Stimulated activated CD8-positive, alpha-beta memory T cell treated with anti-CD3 and anti-CD28 coated beads, Interleukin-7, amount 100 ng/mL, for 1 hour (primary cell): ENCODE results near the gene DPH1.

Source experiments
- DNase-seq, 2 donors: peaks; one replicate each; pipeline ENCODE4 v3.0.0-alpha.2; 2020; ENCODE audit warnings: low read depth in 2 of 2

Gene DPH1

DNA sequence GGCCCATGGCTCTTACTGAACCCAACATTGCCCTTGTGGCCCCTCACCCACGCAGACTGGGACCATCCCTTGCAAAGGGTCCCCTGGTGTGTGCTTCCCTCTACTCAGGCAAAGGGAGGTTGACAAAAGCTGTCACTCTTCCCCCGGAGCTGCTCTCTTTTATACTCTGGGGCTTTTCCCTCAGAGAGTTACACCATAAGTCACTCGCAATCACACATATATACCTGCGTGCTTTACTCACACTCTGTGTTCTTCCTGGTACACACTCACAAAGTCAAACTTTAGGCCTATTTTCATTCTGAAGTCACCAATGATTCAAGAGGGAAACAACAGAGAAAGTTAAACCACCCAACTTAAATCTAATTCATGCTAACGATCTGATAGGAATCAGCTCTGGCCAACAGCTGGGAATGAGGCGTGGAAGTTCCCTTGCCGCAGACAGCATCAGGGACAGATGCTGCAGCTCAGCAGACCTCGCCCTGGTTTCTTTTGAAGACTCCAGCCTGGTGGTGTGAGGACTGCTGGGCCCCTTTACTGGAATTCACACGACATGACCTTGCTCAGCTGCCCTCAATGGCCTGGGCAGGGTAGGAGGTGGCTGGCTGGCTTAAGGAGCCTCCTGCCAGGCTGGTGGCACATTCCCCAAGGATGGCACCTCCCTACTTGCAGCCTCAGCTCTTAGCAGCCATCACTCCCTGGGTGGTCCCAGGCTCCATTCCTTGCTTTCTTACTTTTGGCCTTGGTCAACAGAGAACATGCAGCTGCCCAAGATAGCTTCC is 52.2 kb downstream of the DPH1 start:
- no peak for DNase-seq

DNA sequence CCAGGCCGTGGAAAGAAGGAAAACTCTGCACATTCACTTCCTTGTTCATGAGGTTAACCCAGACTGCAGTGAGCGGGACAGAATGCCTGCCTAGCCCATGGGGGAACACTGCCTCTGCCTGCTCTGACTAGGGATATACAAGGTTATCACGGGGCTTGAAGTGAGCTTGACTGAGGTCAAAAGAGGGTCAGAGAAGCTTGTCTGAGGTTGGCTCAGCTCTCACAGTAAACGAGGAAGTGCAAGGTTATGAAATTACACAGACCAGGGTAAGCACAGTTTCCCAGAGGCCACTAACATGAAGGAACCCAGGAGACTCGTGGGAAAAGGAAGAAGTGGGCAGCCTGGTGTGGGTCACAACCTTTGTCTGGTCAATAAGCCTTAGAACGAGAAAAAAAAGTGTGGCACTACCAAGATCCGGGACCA is 53.7 kb downstream of the DPH1 start:
- DNase-seq = no peak

DNA sequence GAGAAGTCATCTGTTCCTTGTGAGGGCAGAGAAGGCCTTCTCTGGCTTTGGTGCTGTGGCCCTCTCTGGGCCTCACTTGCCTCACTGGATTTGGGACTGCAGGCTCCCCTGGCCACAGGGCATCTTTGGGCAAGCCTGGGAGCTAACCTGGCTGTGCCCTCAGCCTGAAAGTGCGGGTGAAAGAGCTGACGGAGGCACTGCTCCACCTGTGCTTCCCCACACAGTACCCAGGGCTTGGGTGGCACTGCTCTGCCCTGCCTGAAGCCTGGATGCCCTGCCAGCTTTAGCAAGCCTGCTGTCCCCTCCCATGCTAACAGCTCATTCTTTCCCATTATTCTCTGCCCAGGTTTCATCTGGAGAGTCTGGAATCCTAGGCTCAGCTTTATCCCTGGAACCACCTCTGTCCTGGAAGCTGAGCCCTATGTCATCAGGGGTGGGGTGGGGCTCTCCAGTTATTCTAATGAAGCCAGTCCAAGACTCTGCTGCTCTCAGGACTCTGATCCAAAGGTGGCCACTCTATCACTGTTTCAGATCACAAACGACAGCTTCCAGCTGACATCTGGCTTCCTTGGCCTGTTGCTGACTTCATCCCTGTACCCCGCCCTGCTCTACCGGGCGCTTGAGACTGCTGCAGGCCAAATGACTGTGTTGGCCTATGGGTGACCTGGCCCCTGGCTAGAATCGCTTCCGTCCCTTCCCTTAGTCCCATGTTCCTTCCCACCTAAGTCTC is 54.2 kb downstream of the DPH1 start:
- no peak for DNase-seq

DNA sequence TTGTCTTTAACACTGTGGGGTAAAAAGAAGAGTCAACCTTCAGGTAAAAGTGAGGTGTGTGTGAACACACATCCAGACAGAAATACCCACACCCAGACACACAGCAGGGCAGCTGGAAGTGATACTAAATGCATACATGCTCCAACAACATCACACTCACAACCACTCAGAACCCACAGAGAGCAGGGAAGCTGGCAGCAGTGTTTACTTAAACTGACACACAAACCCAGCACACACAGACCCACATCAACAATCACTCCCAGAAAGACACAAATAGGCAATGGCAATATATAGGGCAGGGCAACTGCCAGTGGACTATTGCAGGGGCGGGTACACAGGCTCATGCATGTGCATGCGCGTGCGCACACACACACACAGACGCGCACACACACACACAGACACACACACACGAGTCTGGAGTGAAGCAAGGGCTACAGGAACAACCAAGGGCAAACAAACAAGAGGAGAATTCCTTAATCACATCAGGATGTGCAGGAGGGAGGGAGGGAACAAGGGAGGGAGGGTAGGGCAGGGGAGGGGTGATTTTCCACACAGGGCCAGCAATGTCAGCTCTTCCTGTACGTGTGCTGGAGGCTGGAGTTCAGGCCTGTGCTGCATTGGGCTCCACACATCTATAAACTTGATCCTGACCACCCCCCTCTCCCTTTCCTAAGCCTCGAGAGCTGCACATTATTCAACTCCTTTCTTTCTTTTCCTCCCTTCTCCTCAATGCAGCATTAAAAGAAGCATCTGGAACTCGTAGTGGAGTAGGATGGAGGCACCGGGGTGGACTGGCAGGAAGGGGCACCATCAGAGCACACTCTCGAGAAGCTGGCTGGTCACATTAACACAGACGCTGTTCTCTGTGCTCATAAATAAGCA is 55.1 kb downstream of the DPH1 start:
- no peak for DNase-seq

DNA sequence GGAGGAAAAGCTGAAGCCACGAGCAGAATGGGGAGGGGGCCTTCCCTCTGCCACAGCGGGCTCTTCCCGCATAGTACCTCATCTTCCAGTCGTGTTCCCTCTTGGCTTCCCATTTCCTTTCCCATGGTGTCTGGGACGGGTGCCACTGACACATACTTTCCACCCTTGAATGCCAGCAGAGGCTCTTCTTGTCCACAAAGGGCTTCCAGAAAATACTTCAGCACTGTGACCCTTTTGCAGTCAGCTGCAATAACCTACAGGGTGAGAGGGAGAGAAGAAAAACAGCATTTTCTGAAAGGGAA is 55.6 kb downstream of the DPH1 start:
- DNase-seq = no peak

DNA sequence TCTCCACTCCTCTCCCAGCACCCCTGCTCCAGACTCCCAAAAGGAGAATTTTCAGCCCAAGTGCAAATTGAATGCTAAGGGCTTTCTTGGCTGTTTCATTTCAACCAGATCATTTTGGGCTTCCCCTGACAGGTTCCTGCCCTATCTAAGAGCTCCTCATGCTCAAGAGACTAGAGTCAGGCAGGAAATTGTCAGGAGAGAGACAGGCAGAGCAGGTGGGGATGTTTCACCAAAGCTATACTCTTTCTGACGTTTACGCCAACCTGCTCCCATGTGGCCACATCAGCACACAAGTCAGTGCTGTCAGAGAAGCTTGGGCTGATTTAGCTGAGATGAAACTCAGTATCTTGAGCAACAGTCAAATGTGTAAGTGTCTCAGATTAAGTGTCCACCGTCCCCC is 56.4 kb downstream of the DPH1 start:
- DNase-seq = no peak

DNA sequence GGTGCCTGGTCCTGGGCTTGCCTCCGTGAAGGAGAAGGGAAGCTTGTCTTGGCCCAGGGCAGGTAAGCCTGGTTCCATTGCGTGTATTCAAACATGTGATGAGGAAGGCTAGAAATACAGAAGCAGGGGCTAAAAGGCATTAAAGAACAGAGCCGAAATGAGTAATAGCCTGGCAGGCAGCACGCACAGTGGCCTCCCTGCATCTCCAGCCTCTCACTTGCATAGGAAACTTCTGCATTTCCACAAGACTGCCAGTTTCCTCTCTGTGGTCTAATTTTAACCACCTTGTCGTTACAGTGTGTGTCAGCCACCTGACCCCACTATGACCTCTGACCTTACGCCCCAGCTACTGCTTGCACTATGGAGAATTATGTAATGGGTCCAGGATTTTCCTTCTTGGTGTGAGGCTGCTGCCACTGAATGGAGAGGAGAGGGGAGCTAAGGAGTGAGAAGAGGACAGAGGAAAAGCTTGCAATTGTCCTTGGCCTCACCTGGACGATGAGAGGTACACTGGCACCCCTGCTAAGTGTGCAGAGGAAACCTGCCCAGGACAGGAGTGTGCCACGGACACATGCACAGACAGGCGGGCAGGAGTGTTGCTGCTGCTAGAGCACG is 57.8 kb downstream of the DPH1 start:
- DNase-seq = no peak

DNA sequence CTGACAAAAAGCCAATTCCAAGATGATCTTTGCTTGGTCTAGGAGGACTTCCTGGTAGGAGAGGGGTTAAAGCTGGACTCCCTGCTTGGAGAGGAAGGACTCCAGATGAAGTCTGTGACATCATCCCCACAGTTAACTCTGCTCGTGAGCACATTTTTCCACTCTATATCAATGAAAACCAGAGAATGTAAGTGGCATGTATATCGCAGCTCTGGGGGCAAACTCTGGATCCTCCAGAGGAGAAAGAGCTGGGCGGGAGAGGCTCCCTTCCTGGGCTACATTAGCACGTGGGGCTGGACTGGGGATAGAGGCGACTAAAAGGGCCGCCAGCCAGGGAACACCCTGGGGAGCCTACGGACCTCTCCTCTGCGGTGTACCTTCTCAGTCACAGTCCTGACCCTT is 59.1 kb downstream of the DPH1 start:
- no peak for DNase-seq

DNA sequence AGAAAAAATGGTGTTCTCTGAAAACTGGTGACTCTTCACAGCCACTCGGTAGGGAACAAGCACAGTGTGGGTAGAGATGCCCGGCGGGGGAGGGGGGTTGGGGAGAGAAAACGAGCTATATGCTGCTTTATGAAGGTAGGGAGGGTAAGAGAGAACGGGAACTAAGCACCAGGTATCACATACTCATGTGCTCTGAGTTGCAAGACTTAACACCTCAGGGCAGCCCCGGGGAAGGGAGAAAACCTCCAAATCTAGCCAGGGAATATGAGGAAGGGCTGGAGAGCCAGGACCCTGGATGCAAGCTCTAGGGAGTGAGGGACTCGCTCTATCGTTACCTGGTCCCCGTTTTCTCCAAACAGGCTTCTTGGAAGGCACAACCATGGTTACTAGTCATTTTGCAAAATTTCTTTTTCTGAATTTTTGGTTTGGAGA is 60.3 kb downstream of the DPH1 start:
- no peak for DNase-seq

DNA sequence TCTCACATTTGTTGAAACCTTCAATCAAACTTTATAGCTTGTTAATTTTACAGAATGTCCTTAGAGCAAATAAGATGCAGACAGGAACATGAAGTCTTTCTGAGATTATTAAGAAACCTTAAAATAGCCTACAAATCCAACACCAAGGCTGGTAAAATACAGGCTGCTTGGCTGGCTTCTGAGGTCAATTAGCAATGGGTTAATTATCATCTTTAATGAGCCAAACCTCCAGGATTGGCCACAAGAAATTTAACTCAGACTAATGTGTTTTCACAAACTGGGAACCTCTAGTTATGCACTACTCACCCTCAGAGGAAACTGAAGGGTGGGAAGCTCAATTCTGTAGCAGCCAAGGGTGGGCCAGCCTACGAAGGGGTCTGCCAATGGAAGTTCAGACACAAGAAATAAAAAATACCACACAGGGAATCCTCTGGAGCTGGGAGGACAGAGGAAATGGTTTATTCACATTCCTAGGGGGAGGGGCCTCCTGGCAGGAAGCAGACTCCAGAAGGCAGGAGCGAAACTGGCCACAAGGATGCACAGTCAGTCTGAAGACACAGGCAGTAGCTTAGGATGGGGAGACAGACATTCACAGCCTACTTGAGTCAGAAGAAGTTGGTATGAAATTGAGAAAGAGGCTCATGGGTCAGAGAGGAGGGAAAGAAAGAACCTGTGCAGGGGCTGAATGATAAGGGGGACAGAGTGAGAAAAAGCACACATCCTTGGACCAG is 61.0 kb downstream of the DPH1 start:
- no peak for DNase-seq

DNA sequence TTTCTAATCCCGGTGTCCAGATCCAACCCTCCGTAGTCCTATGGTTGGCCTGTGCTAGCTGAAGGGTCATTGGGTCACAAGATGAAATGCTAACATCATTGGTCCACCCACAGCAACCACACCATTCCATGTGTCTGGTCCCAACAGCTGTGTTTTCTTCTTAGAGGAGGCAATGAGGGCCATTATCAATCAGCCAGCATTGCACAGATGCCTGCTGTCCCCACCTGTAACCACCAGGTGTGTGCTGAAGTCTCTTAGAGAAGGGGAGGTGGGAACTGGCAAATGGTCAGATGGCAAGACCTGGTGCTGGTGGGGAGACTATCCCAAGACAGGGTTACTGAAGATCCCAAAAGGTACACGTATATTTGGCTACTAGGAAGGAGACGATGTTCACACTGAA is 62.3 kb downstream of the DPH1 start:
- no peak for DNase-seq

DNA sequence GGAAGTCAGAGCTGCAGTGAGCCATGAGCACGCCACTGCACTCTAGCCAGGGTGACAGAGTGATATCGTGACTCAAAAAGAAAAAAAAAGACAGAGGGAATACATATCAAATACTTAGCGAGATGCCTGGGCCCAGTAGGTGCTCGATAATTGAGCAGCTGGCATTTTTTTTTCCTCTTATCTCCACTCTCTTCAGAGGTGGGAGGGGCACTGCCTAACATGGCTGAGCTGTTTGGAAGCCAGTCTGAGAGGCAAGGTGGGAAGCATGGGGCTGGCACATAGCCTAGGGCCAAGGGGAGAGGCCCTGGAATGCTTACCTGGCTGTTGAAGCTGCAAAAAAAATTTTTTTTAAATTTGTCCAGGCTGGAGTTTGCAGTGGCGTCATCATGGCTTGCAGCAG is 63.4 kb downstream of the DPH1 start:
- DNase-seq = no peak
